GM18909 (cell line): ENCODE measurements around the gene DNAJC7.
A peak's percentile ranks its signal among the peaks of the same experiment; 100 is the strongest.

Experiments
- ATAC-seq: cut with Tn5 transposase; IDR thresholded peaks from one replicate; pipeline ENCODE4 v1.9.1; 2021; ENCODE audit warnings: mild to moderate bottlenecking; ENCODE audit not compliant: unreplicated experiment, poor library complexity

The DNAJC7 gene

GRCh38 chr17:41930009-41930832, 87.0 kb downstream of the DNAJC7 start, which contains the start of gene ODAD4:
Gene ODAD4 (plus strand): TSS chr17:41930617. CDS start chr17:41930724, 107 bp downstream.
- peak; percentile 95 for ATAC-seq

GRCh38 chr17:41928693-41929251, 88.5 kb downstream of the DNAJC7 start:
- no peak for ATAC-seq
